Measurements from ENCODE around the gene FAM217B.

FAM217B gene

GRCh38 chr20:59977086-59977485, 36.9 kb downstream of the FAM217B start:
- DNase-seq (ENCODE audit: low spot score): no peak

- DNase-seq (ENCODE audit: low spot score): no peak
These were observed 42.9 kb downstream of the FAM217B start for GRCh38 chr20:59983076-59983475.

- DNase-seq (ENCODE audit: low spot score): no peak
These were observed 44.4 kb downstream of the FAM217B start for GRCh38 chr20:59984541-59984940.

- no peak for DNase-seq (ENCODE audit: low spot score)
These were observed 45.0 kb downstream of the FAM217B start for GRCh38 chr20:59985164-59985563.

- no peak for DNase-seq (ENCODE audit: low spot score)
These were observed 45.7 kb downstream of the FAM217B start for GRCh38 chr20:59985864-59986263.

GRCh38 chr20:59987135-59987534, 46.9 kb downstream of the FAM217B start:
- DNase-seq (ENCODE audit: low spot score): no peak

- DNase-seq (ENCODE audit: low spot score): peak; percentile 95
These were observed 48.0 kb downstream of the FAM217B start for GRCh38 chr20:59988141-59988540.

- DNase-seq (ENCODE audit: low spot score): no peak
These were observed 52.4 kb downstream of the FAM217B start for GRCh38 chr20:59992526-59993084.

- DNase-seq (ENCODE audit: low spot score): no peak
These were observed 53.7 kb downstream of the FAM217B start for GRCh38 chr20:59993736-59994430.

- peak; percentile 70 for DNase-seq (ENCODE audit: low spot score)
These were observed 54.5 kb downstream of the FAM217B start for GRCh38 chr20:59994697-59995122.

- no peak for DNase-seq (ENCODE audit: low spot score)
These were observed 55.9 kb downstream of the FAM217B start for GRCh38 chr20:59996108-59996507.

- no peak for DNase-seq (ENCODE audit: low spot score)
These were observed 57.7 kb downstream of the FAM217B start for GRCh38 chr20:59997896-59998295.
